Osteoblast (primary cell): ENCODE results near the gene CUX1. TPM values are rescaled to one million over a fixed set of nuclear protein-coding genes. Genes with fewer than 3 reads are reported as not detected.

ENCODE experiments used
- DNase-seq: peaks from one replicate; pipeline ENCODE4 v3.0.0; 2011; ENCODE audit warnings: low spot score, mixed read lengths; ENCODE audit not compliant: insufficient read length; ENCODE audit errors: missing footprints
- H2AFZ ChIP-seq: 2 replicates; pipeline ENCODE4 v1.6.0; 2011; ENCODE audit warnings: mild to moderate bottlenecking, low read length
- H3K27ac ChIP-seq: 2 replicates; pipeline ENCODE4 v1.5.1; 2011; ENCODE audit warnings: mild to moderate bottlenecking, low read depth, low read length, moderate library complexity
- H3K27me3 ChIP-seq: 2 replicates; pipeline ENCODE4 v1.6.0; 2012; ENCODE audit warnings: mild to moderate bottlenecking, control low read depth, inconsistent platforms, low read length, moderate library complexity; ENCODE audit not compliant: insufficient read depth
- H3K36me3 ChIP-seq: 2 replicates; pipeline ENCODE4 v1.5.1; 2011; ENCODE audit warnings: mild to moderate bottlenecking, low read length, control low read depth, moderate library complexity; ENCODE audit not compliant: insufficient read depth
- H3K4me1 ChIP-seq: 2 replicates; pipeline ENCODE4 v1.5.1; 2011; ENCODE audit warnings: mild to moderate bottlenecking, low read length, control low read depth, moderate library complexity; ENCODE audit not compliant: insufficient read depth
- H3K4me2 ChIP-seq: 2 replicates; pipeline ENCODE4 v1.6.0; 2011; ENCODE audit warnings: mild to moderate bottlenecking, low read length; ENCODE audit not compliant: insufficient read depth
- H3K4me3 ChIP-seq: fragments of 200-600 bp; sonication (generic); 3 replicates; pipeline ENCODE4 v1.5.1; 2012; ENCODE audit warnings: mild to moderate bottlenecking, low read length, inconsistent platforms; ENCODE audit not compliant: insufficient read depth
- H3K79me2 ChIP-seq: 2 replicates; pipeline ENCODE4 v1.6.0; 2012; ENCODE audit warnings: mild to moderate bottlenecking, low read length, control low read depth, inconsistent platforms; ENCODE audit not compliant: insufficient read depth
- H3K9me3 ChIP-seq: 2 replicates; pipeline ENCODE4 v1.5.1; 2011; ENCODE audit warnings: low read depth, low read length, control low read depth
- H4K20me1 ChIP-seq: 2 replicates; pipeline ENCODE4 v1.6.0; 2012; ENCODE audit warnings: mild to moderate bottlenecking, low read length, control low read depth; ENCODE audit not compliant: insufficient read depth
- CTCF ChIP-seq: IDR thresholded peaks from 2 replicates; pipeline ENCODE4 v1.5.1; 2011; ENCODE audit warnings: mild to moderate bottlenecking, low read depth, low read length, moderate library complexity; ENCODE audit errors: extremely low read depth
- total RNA-seq: library from RNA; depleted of rRNA; stranded (reverse); fragments of >200 nt; gene quantifications from 2 replicates; pipeline ENCODE4 v1.2.3, GENCODE V29; 2012

CUX1 gene
- total RNA-seq, 1 donor = 41.6 TPM

GRCh38 chr7:102254521-102254920, 437.1 kb downstream of the CUX1 start:
- peaks cover 4% of the 10 kb centered on the region for H4K20me1 ChIP-seq
- H3K27ac ChIP-seq = no peak overlapping the region
- no peak for DNase-seq
- H2AFZ ChIP-seq = no peak overlapping the region
- H3K4me2 ChIP-seq = no peak overlapping the region
- H3K4me1 ChIP-seq = no peaks in the 10 kb centered on the region
- no peak for TF ChIP-seq CTCF
- no peaks in the 10 kb centered on the region for H3K9me3 ChIP-seq
- peaks cover 5% of the 10 kb centered on the region for H3K36me3 ChIP-seq
- H3K79me2 ChIP-seq = no peaks in the 10 kb centered on the region
- no peaks in the 10 kb centered on the region for H3K27me3 ChIP-seq
- no peak overlapping the region for H3K4me3 ChIP-seq

DNA sequence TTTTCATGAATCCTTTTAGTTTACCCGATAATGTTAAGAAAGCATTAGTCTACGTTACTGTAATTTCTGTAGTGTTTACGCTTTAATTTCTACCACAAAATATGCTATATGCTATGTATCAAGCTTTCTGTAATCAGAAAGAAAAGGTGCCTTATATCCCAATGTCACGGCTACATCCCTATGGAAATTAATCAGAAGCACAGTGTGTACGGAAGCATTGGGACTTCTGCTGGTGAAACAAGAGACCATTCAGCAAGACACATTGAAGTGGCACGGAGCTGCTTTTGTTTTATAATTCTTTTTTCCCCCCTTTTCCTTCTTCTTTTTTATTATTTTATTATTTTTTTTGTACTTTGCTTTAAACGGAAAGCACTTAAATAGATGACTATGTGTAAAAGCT, 438.1 kb downstream of the CUX1 start:
- H3K4me3 ChIP-seq = no peak overlapping the region
- no peaks in the 10 kb centered on the region for H3K9me3 ChIP-seq
- DNase-seq = no peak
- no peaks in the 10 kb centered on the region for H3K79me2 ChIP-seq
- peaks cover 4% of the 10 kb centered on the region for H4K20me1 ChIP-seq
- H3K36me3 ChIP-seq = no peaks in the 10 kb centered on the region
- H3K27me3 ChIP-seq = no peaks in the 10 kb centered on the region
- H2AFZ ChIP-seq = no peak overlapping the region
- no peak overlapping the region for H3K4me2 ChIP-seq
- H3K4me1 ChIP-seq = no peaks in the 10 kb centered on the region
- TF ChIP-seq CTCF = no peak
- H3K27ac ChIP-seq = no peak overlapping the region

DNA sequence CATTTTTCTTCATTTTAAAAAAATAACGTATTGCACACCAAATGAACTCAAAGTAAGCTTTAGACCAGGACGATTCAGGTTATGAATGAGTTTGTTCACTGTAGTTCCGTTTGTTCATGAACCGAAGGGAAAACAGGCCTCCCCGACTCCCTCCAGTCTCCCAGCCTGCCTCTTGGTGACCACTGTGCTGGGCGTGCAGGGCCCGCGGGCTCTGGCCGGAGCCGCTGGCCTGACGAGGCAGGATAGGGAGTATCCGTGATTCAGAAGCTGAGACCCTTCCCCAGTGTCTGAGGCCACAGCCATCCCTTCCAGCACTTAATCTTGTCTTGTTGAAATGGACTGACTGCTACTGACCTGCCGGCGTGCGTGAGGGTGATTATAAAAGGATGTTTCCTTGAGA, 438.5 kb downstream of the CUX1 start:
- Histone ChIP-seq H3K4me2 (no peak overlapping the region), H2AFZ (no peak overlapping the region), H3K79me2 (no peaks in the 10 kb centered on the region), H3K27ac (no peak overlapping the region), H3K9me3 (no peaks in the 10 kb centered on the region), H3K36me3 (no peaks in the 10 kb centered on the region), H3K27me3 (no peaks in the 10 kb centered on the region), H3K4me1 (no peaks in the 10 kb centered on the region), H4K20me1 (peaks cover 4% of the 10 kb centered on the region), H3K4me3 (no peak overlapping the region)
- TF ChIP-seq CTCF = no peak
- DNase-seq = peak; percentile 43

- Histone ChIP-seq H3K4me3 (no peak overlapping the region), H2AFZ (no peak overlapping the region), H4K20me1 (peaks cover 4% of the 10 kb centered on the region), H3K4me1 (no peaks in the 10 kb centered on the region), H3K79me2 (no peaks in the 10 kb centered on the region), H3K4me2 (no peak overlapping the region), H3K9me3 (no peaks in the 10 kb centered on the region), H3K27me3 (no peaks in the 10 kb centered on the region), H3K27ac (no peak overlapping the region), H3K36me3 (no peaks in the 10 kb centered on the region)
- TF ChIP-seq CTCF = no peak
- DNase-seq = peak; percentile 51
Measured at GRCh38 chr7:102258073-102258748, 440.8 kb downstream of the CUX1 start.
